Loucy (cell line): Measurements from ENCODE around the gene UBE2QL1.

ENCODE experiments used
- CTCF ChIP-seq: fragments of 200-600 bp; sonication (generic); conservative IDR thresholded peaks from 2 replicates; pipeline ENCODE4 v1.5.1; 2014; ENCODE audit warnings: mild to moderate bottlenecking, antibody characterized with exemption, low read length
- EZH2phosphoT487 ChIP-seq: fragments of 200-600 bp; IDR thresholded peaks from 2 replicates; pipeline ENCODE4 v1.6.1; 2018; ENCODE audit warnings: antibody characterized with exemption, mild to moderate bottlenecking, moderate library complexity, borderline replicate concordance

DNA sequence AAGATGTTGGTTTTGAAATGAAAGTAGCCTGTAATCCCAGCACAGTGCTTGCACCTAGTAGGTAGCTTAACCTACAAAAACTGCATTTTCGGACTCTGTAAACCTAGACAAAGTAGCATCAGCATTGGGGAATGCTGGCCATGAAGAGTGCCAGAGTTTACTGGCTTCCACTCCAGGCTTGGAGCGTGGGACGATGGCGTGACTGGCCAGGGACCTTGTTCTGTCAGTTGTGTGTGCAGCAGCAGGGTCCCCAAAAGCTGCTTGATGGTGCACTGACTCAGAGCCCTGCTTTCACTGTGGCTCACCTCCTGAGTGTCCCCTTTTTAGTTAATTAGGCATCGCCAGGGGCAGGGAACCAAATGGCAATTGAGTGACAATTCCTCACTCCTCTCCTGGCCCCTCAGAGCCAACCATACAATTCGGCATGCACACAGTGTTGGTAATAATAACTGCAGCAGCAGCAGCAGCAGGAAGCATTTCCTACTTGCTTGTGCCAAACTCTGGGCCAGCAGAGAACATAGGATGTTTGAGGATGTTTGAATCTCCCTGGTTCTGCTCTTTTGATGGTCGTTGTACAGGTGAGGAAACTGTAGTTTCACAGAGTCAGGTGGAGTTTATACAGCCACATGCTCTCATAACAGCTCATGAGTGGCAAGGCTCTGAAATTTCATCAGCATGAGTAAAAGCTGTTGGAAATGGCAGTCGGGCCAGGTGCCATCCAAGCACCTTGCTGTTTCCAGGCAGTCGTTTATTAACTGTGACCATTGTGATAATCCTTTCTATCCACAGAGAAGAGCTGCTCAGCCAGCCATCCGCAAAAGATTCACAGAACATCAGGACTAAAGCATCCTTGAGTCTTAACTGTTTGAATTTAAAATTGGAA lies 4.2 kb downstream of the UBE2QL1 start:
- TF ChIP-seq CTCF, result no peak
- no peak for TF ChIP-seq EZH2phosphoT487
